ENCODE measurements around the gene SOAT2. TPM values are rescaled to one million over a fixed set of nuclear protein-coding genes. Genes with fewer than 3 reads are reported as not detected.

SOAT2 gene
- total and polyA plus RNA-seq, 7 experiments from 2014 or later: 0.31 to 0.69 (median 0.46) TPM; not detected in 2

DNA sequence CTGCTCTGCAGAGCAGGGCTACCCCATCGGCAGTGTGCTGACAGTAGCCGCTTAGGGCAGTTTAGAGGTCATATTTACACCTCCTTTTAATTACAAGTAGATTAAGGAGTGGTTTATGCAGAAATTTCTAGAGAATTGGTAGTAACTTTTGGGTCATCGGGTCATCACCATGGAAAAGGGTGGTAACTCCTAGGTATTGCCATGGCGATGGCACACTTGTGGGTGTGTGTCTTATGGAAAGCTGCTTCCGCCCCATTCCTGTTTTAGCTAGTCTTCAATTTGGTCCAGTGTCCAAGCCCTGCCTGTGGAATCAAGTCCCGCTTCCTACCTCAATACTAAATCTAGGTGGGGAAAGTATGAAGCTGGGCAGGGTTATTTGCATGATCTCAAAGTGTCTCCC lies 47.8 kb downstream of the SOAT2 start:
- no peaks in the 10 kb centered on the region for H3K4me1 ChIP-seq (ENCODE audit: control insufficient read depth in 2 of 2, insufficient read depth in 2 of 2, low read length in 2 of 2)
- no peak overlapping the region for H3K27ac Mint-ChIP-seq
- H3K4me3 ChIP-seq (ENCODE audit: low read length): no peak overlapping the region
- DNase-seq: no peak
- peaks cover 0 to 10% (median 0%) of the 10 kb centered on the region in 5 donors for H3K27me3 Mint-ChIP-seq
- peaks cover 0 to 3% (median 0%) of the 10 kb centered on the region in 5 donors for H3K36me3 Mint-ChIP-seq
- no peak for ATAC-seq
- no peaks in the 10 kb centered on the region for H3K4me1 Mint-ChIP-seq
- ChIA-PET CTCF (interaction anchor here (0.9 kb wide), 1 partner anchor 9 kb away, joined by 3 read pairs; no protein-coding TSS in a partner anchor), POLR2A (no interaction called here)
- H3K27ac ChIP-seq (ENCODE audit: low read depth, low read length): no peak overlapping the region
- H3K27me3 ChIP-seq (ENCODE audit: control insufficient read depth in 2 of 2, insufficient read depth in 2 of 2, low read length in 2 of 2): no peaks in the 10 kb centered on the region
- H3K9me3 ChIP-seq (ENCODE audit: control insufficient read depth in 2 of 3, low read length in 3 of 3): no peaks in the 10 kb centered on the region
- intact Hi-C loops (cut with micrococcal nuclease): no loop called here
- H3K4me3 Mint-ChIP-seq: no peak overlapping the region
- no peaks in the 10 kb centered on the region for H3K36me3 ChIP-seq (ENCODE audit: control insufficient read depth in 2 of 3, insufficient read depth in 3 of 3, low read length in 3 of 3)
- H3K9me3 Mint-ChIP-seq: no peaks in the 10 kb centered on the region

GRCh38 chr12:53152390-53152789 lies 49.1 kb downstream of the SOAT2 start:
- ChIA-PET CTCF (no interaction called here), POLR2A (interaction anchor here (1.6 kb wide), 1 partner anchor 73 kb away, joined by 5 read pairs; the partner anchor contains the start of gene SPRYD3)
- DNase-seq (no peak), ATAC-seq (no peak)
- no peaks in the 10 kb centered on the region for H3K4me1 ChIP-seq (ENCODE audit: control insufficient read depth in 2 of 2, insufficient read depth in 2 of 2, low read length in 2 of 2)
- no peak overlapping the region for H3K27ac ChIP-seq (ENCODE audit: low read depth, low read length)
- H3K27me3 ChIP-seq (ENCODE audit: control insufficient read depth in 2 of 2, insufficient read depth in 2 of 2, low read length in 2 of 2): no peaks in the 10 kb centered on the region
- no peak overlapping the region for H3K4me3 ChIP-seq (ENCODE audit: low read length)
- H3K4me3 Mint-ChIP-seq: no peak overlapping the region
- no peaks in the 10 kb centered on the region for H3K9me3 ChIP-seq (ENCODE audit: control insufficient read depth in 2 of 3, low read length in 3 of 3)
- no peaks in the 10 kb centered on the region for H3K9me3 Mint-ChIP-seq
- H3K36me3 Mint-ChIP-seq: peaks cover 0 to 3% (median 0%) of the 10 kb centered on the region in 5 donors
- intact Hi-C loops (cut with micrococcal nuclease): no loop called here
- no peaks in the 10 kb centered on the region for H3K4me1 Mint-ChIP-seq
- H3K27ac Mint-ChIP-seq: no peak overlapping the region
- H3K27me3 Mint-ChIP-seq: peaks cover 0 to 7% (median 0%) of the 10 kb centered on the region in 5 donors
- H3K36me3 ChIP-seq (ENCODE audit: control insufficient read depth in 2 of 3, insufficient read depth in 3 of 3, low read length in 3 of 3): no peaks in the 10 kb centered on the region

DNA sequence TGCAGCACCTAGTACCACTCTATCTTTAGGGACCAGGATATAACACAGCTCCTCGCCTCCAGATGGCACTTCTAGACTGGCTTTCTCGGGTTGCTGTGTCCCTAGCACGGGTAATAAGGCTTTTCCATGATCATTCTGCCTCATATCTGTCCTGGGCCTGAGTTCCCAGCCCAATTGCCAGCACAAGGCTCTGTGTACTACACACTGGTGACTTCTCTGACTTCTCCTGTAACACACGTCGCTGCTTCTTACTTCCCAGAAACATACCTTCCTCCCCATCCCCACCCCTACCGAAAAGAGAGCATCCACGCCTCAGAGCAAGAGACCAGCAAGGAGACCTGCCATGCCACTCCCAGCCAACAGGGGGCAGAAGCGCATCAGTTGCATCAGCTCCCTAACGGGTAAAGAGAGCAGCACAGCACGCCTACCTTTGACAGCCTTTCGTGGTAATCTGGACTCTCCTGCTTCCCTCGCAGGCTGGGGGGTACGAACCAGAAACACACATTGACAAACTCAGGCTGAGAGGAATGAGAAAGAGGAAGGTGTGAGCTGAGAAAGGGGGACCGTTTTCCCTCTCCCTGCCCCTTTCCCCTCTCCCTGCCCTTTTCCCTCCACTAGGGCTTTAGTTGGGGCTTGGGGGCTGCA lies 56.0 kb downstream of the SOAT2 start:
- H3K36me3 Mint-ChIP-seq: peaks cover 0 to 4% (median 0%) of the 10 kb centered on the region in 5 donors
- DNase-seq (peak; percentile 72 to 91 (median 85)), ATAC-seq (peak; percentile 100)
- intact Hi-C loops (cut with micrococcal nuclease): loop anchor here (1.0 kb wide), 11 partner anchors 21 to 186 kb away; partner anchors contain the start of genes CSAD (in 2 of the 2), ZNF740 (in 2 of the 2) and ESPL1 (in 1 of the 2)
- no peaks in the 10 kb centered on the region for H3K27me3 Mint-ChIP-seq
- Histone ChIP-seq H3K9me3 (ENCODE audit: control insufficient read depth in 2 of 3, low read length in 3 of 3) (no peaks in the 10 kb centered on the region), H3K4me1 (ENCODE audit: control insufficient read depth in 2 of 2, insufficient read depth in 2 of 2, low read length in 2 of 2) (peaks cover 5 to 7% of the 10 kb centered on the region in 2 donors), H3K27me3 (ENCODE audit: control insufficient read depth in 2 of 2, insufficient read depth in 2 of 2, low read length in 2 of 2) (no peaks in the 10 kb centered on the region), H3K4me3 (ENCODE audit: low read length) (no peak overlapping the region), H3K27ac (ENCODE audit: low read depth, low read length) (no peak overlapping the region), H3K36me3 (ENCODE audit: control insufficient read depth in 2 of 3, insufficient read depth in 3 of 3, low read length in 3 of 3) (no peaks in the 10 kb centered on the region)
- H3K4me1 Mint-ChIP-seq: peaks cover 4 to 12% (median 7%) of the 10 kb centered on the region in 7 donors
- H3K9me3 Mint-ChIP-seq: no peaks in the 10 kb centered on the region
- peak overlapping the region in 1 of 10 donors; percentile 24 for H3K4me3 Mint-ChIP-seq
- ChIA-PET CTCF (interaction anchor here (0.7 to 5.4 kb wide), 29 partner anchors 8 to 604 kb away, joined by 3 to 62 read pairs (median 4); partner anchors contain the start of genes AAAS, CSAD, ESPL1 and PFDN5), POLR2A (interaction anchor here (0.6 to 2.2 kb wide), 12 partner anchors 13 to 349 kb away, joined by 3 to 7 read pairs (median 4); partner anchors contain the start of genes CSAD, ITGB7, MAP3K12 and ZNF740)
- H3K27ac Mint-ChIP-seq: peak overlapping the region in 6 of 9 donors; percentile 26 to 66 (median 52)

- Mint-ChIP-seq H3K9me3 (no peaks in the 10 kb centered on the region), H3K4me1 (peaks cover 4 to 12% (median 7%) of the 10 kb centered on the region in 7 donors), H3K4me3 (no peak overlapping the region), H3K27ac (peak overlapping the region in 1 of 9 donors; percentile 34), H3K36me3 (peaks cover 0 to 4% (median 0%) of the 10 kb centered on the region in 5 donors), H3K27me3 (no peaks in the 10 kb centered on the region)
- Histone ChIP-seq H3K36me3 (ENCODE audit: control insufficient read depth in 2 of 3, insufficient read depth in 3 of 3, low read length in 3 of 3) (no peaks in the 10 kb centered on the region), H3K27me3 (ENCODE audit: control insufficient read depth in 2 of 2, insufficient read depth in 2 of 2, low read length in 2 of 2) (no peaks in the 10 kb centered on the region), H3K4me1 (ENCODE audit: control insufficient read depth in 2 of 2, insufficient read depth in 2 of 2, low read length in 2 of 2) (peaks cover 5 to 7% of the 10 kb centered on the region in 2 donors), H3K9me3 (ENCODE audit: control insufficient read depth in 2 of 3, low read length in 3 of 3) (no peaks in the 10 kb centered on the region), H3K4me3 (ENCODE audit: low read length) (no peak overlapping the region), H3K27ac (ENCODE audit: low read depth, low read length) (no peak overlapping the region)
- intact Hi-C loops (cut with micrococcal nuclease): loop anchor here (1.0 kb wide), 11 partner anchors 20 to 185 kb away; partner anchors contain the start of genes CSAD (in 2 of the 2), ZNF740 (in 2 of the 2) and ESPL1 (in 1 of the 2)
- DNase-seq: no peak
- ChIA-PET POLR2A (interaction anchor here (0.6 to 2.2 kb wide), 12 partner anchors 13 to 349 kb away, joined by 3 to 7 read pairs (median 4); partner anchors contain the start of genes CSAD, ITGB7, MAP3K12 and ZNF740), CTCF (interaction anchor here (0.7 to 5.4 kb wide), 31 partner anchors 8 to 666 kb away, joined by 3 to 62 read pairs (median 4); partner anchors contain the start of genes AAAS, CSAD, ESPL1 and PFDN5)
- no peak for ATAC-seq
These were observed 56.7 kb downstream of the SOAT2 start for GRCh38 chr12:53160000-53160399.

DNA sequence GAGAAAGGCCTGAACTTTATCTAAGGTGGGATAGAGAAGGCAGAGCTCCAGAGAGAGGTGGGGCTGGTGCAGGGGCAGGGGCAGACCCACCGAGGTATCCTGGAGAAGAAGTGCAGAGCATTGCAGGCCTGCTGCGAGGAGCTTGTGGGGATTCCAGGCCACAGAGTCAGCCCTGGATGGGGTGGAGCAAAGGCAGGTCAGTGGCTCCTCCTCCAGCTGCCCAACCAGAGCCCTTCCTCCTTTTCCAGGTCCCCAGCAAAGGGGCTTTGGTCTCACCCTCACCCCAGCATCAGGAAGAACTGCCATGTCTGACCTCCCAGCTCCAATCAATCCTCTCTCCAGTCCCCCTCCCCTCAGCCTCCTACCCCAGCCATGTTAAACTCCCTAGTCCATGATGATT lies 57.4 kb downstream of the SOAT2 start:
- no peak overlapping the region for H3K4me3 Mint-ChIP-seq
- intact Hi-C loops (cut with micrococcal nuclease): no loop called here
- peaks cover 4 to 12% (median 7%) of the 10 kb centered on the region in 7 donors for H3K4me1 Mint-ChIP-seq
- Histone ChIP-seq H3K27ac (ENCODE audit: low read depth, low read length) (no peak overlapping the region), H3K27me3 (ENCODE audit: control insufficient read depth in 2 of 2, insufficient read depth in 2 of 2, low read length in 2 of 2) (no peaks in the 10 kb centered on the region), H3K4me3 (ENCODE audit: low read length) (no peak overlapping the region), H3K36me3 (ENCODE audit: control insufficient read depth in 2 of 3, insufficient read depth in 3 of 3, low read length in 3 of 3) (no peaks in the 10 kb centered on the region), H3K4me1 (ENCODE audit: control insufficient read depth in 2 of 2, insufficient read depth in 2 of 2, low read length in 2 of 2) (peaks cover 5 to 7% of the 10 kb centered on the region in 2 donors), H3K9me3 (ENCODE audit: control insufficient read depth in 2 of 3, low read length in 3 of 3) (no peaks in the 10 kb centered on the region)
- H3K27ac Mint-ChIP-seq: peak overlapping the region in 1 of 9 donors; percentile 26
- H3K36me3 Mint-ChIP-seq: peaks cover 0 to 4% (median 0%) of the 10 kb centered on the region in 5 donors
- H3K9me3 Mint-ChIP-seq: no peaks in the 10 kb centered on the region
- DNase-seq (no peak), ATAC-seq (no peak)
- ChIA-PET CTCF (interaction anchor here (0.8 to 5.4 kb wide), 14 partner anchors 9 to 161 kb away, joined by 3 to 62 read pairs (median 10); partner anchors contain the start of genes AAAS, ESPL1 and PFDN5), POLR2A (interaction anchor here (1.3 to 2.2 kb wide), 5 partner anchors 12 to 59 kb away, joined by 4 to 7 read pairs (median 4); partner anchors contain the start of genes CSAD, ITGB7 and ZNF740)
- no peaks in the 10 kb centered on the region for H3K27me3 Mint-ChIP-seq

DNA sequence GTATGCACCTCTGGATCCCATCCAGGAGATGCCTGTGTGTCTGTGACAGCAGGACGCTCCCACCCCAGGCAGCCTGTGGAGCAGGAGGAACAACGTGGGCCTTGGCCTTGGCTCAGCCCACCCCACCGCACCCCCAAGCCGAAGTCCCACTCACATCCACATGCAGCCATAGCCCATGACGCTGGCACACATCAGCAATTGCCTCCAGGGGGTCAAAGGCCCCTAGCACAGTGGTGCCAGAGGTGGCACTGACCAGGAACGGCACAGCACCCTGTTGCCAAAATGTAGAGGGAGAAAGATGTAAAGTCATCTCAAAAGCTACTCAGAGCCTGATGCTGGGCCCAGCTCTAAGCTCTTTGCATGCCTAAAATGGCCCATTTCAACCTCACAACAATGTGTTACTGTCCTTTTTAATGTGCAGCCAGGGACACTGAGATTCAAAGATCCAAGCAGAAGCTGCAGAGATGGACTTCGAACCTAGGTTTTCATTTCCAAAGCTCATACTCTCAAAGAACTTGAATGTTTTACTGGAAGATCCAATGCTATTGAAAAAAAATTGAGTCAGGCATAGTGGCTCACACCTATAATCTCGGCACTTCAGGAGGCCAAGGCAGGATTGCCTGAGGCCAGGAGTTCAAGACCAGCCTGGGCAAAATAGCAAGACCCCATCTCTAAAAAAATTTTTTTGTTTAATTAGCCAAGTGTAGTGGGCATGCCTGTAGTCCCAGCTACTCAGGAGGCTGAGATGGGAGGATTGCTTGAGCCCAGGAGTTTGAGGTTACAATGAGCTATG lies 58.0 kb downstream of the SOAT2 start:
- POLR2A ChIA-PET: interaction anchor here (1.5 kb wide), 2 partner anchors 58 to 133 kb away, joined by 3 to 4 read pairs; partner anchors contain the start of gene PFDN5
- Histone ChIP-seq H3K36me3 (ENCODE audit: control insufficient read depth in 2 of 3, insufficient read depth in 3 of 3, low read length in 3 of 3) (no peaks in the 10 kb centered on the region), H3K27ac (ENCODE audit: low read depth, low read length) (no peak overlapping the region), H3K27me3 (ENCODE audit: control insufficient read depth in 2 of 2, insufficient read depth in 2 of 2, low read length in 2 of 2) (no peaks in the 10 kb centered on the region), H3K4me3 (ENCODE audit: low read length) (no peak overlapping the region), H3K9me3 (ENCODE audit: control insufficient read depth in 2 of 3, low read length in 3 of 3) (no peaks in the 10 kb centered on the region), H3K4me1 (ENCODE audit: control insufficient read depth in 2 of 2, insufficient read depth in 2 of 2, low read length in 2 of 2) (peaks cover 5 to 7% of the 10 kb centered on the region in 2 donors)
- CTCF ChIA-PET: interaction anchor here (0.7 to 5.4 kb wide), 8 partner anchors 26 to 161 kb away, joined by 3 to 62 read pairs (median 12); partner anchors contain the start of genes AAAS and PFDN5
- intact Hi-C loops (cut with micrococcal nuclease): no loop called here
- no peak for DNase-seq
- Mint-ChIP-seq H3K36me3 (peaks cover 0 to 4% (median 0%) of the 10 kb centered on the region in 5 donors), H3K27ac (no peak overlapping the region), H3K27me3 (no peaks in the 10 kb centered on the region), H3K9me3 (no peaks in the 10 kb centered on the region), H3K4me1 (peaks cover 4 to 12% (median 7%) of the 10 kb centered on the region in 7 donors), H3K4me3 (no peak overlapping the region)
- no peak for ATAC-seq

Data from naive thymus-derived CD4-positive, alpha-beta T cell (primary cell).